Muscle of leg (tissue), 11 donors: ENCODE results near the gene SH2B2. TPM values are rescaled to one million over a fixed set of nuclear protein-coding genes. Genes with fewer than 3 reads are reported as not detected.
"Not testable (repeated sequence)": the region's sequence is repeated elsewhere in the genome, so short reads cannot be mapped to it uniquely, and the experiment has no call there.

Source experiments
- DNase-seq: peaks from one replicate; pipeline ENCODE4 v3.0.0; 2013
- H3K27ac ChIP-seq: one replicate; pipeline ENCODE4 v1.5.1; 2013; ENCODE audit warnings: mild to moderate bottlenecking, low read length, control low read depth
- H3K27me3 ChIP-seq: one replicate; pipeline ENCODE4 v1.6.1; 2013; ENCODE audit warnings: low read length; ENCODE audit not compliant: control insufficient read depth, insufficient read depth
- H3K36me3 ChIP-seq: one replicate; pipeline ENCODE4 v1.6.1; 2013; ENCODE audit warnings: low read length; ENCODE audit not compliant: control insufficient read depth, insufficient read depth
- H3K4me1 ChIP-seq: one replicate; pipeline ENCODE4 v1.6.1; 2013; ENCODE audit warnings: low read length; ENCODE audit not compliant: control insufficient read depth, insufficient read depth
- H3K4me3 ChIP-seq: one replicate; pipeline ENCODE4 v1.5.1; 2013; ENCODE audit warnings: low read length, control low read depth
- H3K9me3 ChIP-seq: replicated peaks from 2 replicates; pipeline ENCODE4 v1.6.1; 2013; ENCODE audit warnings: low read depth, low read length; ENCODE audit not compliant: control insufficient read depth
- WGBS: methylation state at CpG from one replicate; pipeline ENCODE4 v1.1.5; 2013; ENCODE audit warnings: missing lambda C conversion rate; ENCODE audit not compliant: insufficient coverage; 5-methylcytosine and 5-hydroxymethylcytosine counted together
- polyA plus RNA-seq, 8 donors: library from polyadenylated mRNA; unstranded; fragments of 120-200 nt; gene quantifications; one replicate each; pipeline versions ENCODE4 v1.2.1 to v1.2.3, GENCODE V29; 2013; ENCODE audit warnings: inconsistent platforms in 1 of 8, low replicate concordance in 1 of 8; ENCODE audit not compliant: insufficient read length in 8 of 8, insufficient read depth in 1 of 8
- total RNA-seq: library from RNA; stranded (reverse); fragments of 120-200 nt; gene quantifications from one replicate; pipeline ENCODE4 v1.2.4, GENCODE V29; 2013

SH2B2 gene
- total and polyA plus RNA-seq, 9 donors, result 4.4 to 16.4 (median 13.0) TPM

GRCh38 chr7:102320601-102321350 lies 34.1 kb downstream of the SH2B2 start:
- 64% methylated on average over 36 of the region's 37 CpGs for WGBS
- Histone ChIP-seq H3K4me1 (peaks cover 7% of the 10 kb centered on the region), H3K4me3 (no peak overlapping the region), H3K36me3 (peaks cover 27% of the 10 kb centered on the region), H3K27me3 (no peaks in the 10 kb centered on the region), H3K27ac (no peak overlapping the region), H3K9me3 (no peaks in the 10 kb centered on the region)
- no peak for DNase-seq

- peak; percentile 36 for DNase-seq
- no peaks in the 10 kb centered on the region for H3K9me3 ChIP-seq
- H3K4me3 ChIP-seq, result no peak overlapping the region
- no peaks in the 10 kb centered on the region for H3K27me3 ChIP-seq
- no peak overlapping the region for H3K27ac ChIP-seq
- peaks cover 27% of the 10 kb centered on the region for H3K36me3 ChIP-seq
- 21% methylated on average over 72 of the region's 73 CpGs for WGBS
- peaks cover 7% of the 10 kb centered on the region for H3K4me1 ChIP-seq
Observed at GRCh38 chr7:102321351-102322201, 34.9 kb downstream of the SH2B2 start.

- peaks cover 7% of the 10 kb centered on the region for H3K4me1 ChIP-seq
- peaks cover 26% of the 10 kb centered on the region for H3K36me3 ChIP-seq
- H3K27me3 ChIP-seq, result no peaks in the 10 kb centered on the region
- H3K4me3 ChIP-seq, result no peak overlapping the region
- no peaks in the 10 kb centered on the region for H3K9me3 ChIP-seq
- 63% methylated on average over 2 of the region's 8 CpGs for WGBS
- no peak overlapping the region for H3K27ac ChIP-seq
- DNase-seq, result no peak
Observed at GRCh38 chr7:102322202-102322715, 35.6 kb downstream of the SH2B2 start.

- Histone ChIP-seq H3K27ac (no peak overlapping the region), H3K27me3 (no peaks in the 10 kb centered on the region), H3K9me3 (no peaks in the 10 kb centered on the region), H3K36me3 (peaks cover 17% of the 10 kb centered on the region), H3K4me3 (no peak overlapping the region), H3K4me1 (peaks cover 7% of the 10 kb centered on the region)
- no peak for DNase-seq
- WGBS, result 84% methylated on average over 5 of the region's 5 CpGs
Observed at GRCh38 chr7:102323914-102324195, 37.2 kb downstream of the SH2B2 start.

- not testable (repeated sequence) for H3K4me1 ChIP-seq, H3K27ac ChIP-seq, H3K4me3 ChIP-seq, DNase-seq, H3K9me3 ChIP-seq, H3K27me3 ChIP-seq
- peaks cover 13% of the 10 kb centered on the region for H3K36me3 ChIP-seq
- 100% methylated on average over 3 of the region's 11 CpGs for WGBS
Observed at GRCh38 chr7:102325106-102325505, 38.4 kb downstream of the SH2B2 start.

GRCh38 chr7:102326157-102326889 lies 39.7 kb downstream of the SH2B2 start:
- 87% methylated on average over 4 of the region's 11 CpGs for WGBS
- H3K4me3 ChIP-seq, result no peak overlapping the region
- H3K27me3 ChIP-seq, result no peaks in the 10 kb centered on the region
- DNase-seq, result no peak
- peaks cover 2% of the 10 kb centered on the region for H3K4me1 ChIP-seq
- H3K27ac ChIP-seq, result no peak overlapping the region
- H3K36me3 ChIP-seq, result peaks cover 5% of the 10 kb centered on the region
- no peaks in the 10 kb centered on the region for H3K9me3 ChIP-seq

GRCh38 chr7:102327183-102327582 lies 40.5 kb downstream of the SH2B2 start:
- not testable (repeated sequence) for H3K27ac ChIP-seq, H3K4me3 ChIP-seq, H3K27me3 ChIP-seq, H3K4me1 ChIP-seq, H3K36me3 ChIP-seq, DNase-seq, H3K9me3 ChIP-seq
- 88% methylated on average over 1 of the region's 6 CpGs for WGBS

- not testable (repeated sequence) for H3K4me3 ChIP-seq, H3K27ac ChIP-seq, H3K4me1 ChIP-seq, DNase-seq, H3K27me3 ChIP-seq, H3K9me3 ChIP-seq, H3K36me3 ChIP-seq
- WGBS, result no CpG with 5 or more reads among the region's 5 CpGs
Observed at GRCh38 chr7:102328863-102329262, 42.2 kb downstream of the SH2B2 start.

- H3K4me1 ChIP-seq, H3K36me3 ChIP-seq, H3K4me3 ChIP-seq, H3K27me3 ChIP-seq, H3K27ac ChIP-seq, DNase-seq, H3K9me3 ChIP-seq: not testable (repeated sequence)
- 85% methylated on average over 2 of the region's 9 CpGs for WGBS
Observed at GRCh38 chr7:102329366-102329765, 42.7 kb downstream of the SH2B2 start.
